Measurements from ENCODE around the gene CFAP99. TPM values are rescaled to one million over a fixed set of nuclear protein-coding genes. Genes with fewer than 3 reads are reported as not detected.

The CFAP99 gene
- total RNA-seq, 4 donors from 2014 or later: 0.21 to 0.46 TPM; not detected in 2

DNA sequence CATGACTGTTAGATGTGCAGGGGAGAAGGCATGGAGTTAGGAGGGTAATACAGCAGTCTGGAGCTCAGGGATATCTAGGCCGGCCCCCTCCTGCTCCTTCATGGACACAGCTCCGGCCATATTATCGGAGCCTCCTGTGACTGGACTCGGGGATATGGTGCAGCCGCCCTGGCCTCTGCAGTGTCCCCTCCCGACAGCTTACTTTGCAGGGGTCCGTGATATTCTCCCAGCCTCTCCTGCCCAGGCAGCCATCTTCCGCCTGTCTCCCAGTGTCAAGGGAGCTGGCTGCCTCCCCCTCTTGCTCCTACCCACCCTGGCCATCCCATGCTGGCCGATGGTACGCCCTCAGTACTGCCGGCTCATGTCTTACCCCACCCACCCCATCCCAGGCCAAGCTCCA lies 30.3 kb downstream of the CFAP99 start:
- TF ChIP-seq, protein P1, sequence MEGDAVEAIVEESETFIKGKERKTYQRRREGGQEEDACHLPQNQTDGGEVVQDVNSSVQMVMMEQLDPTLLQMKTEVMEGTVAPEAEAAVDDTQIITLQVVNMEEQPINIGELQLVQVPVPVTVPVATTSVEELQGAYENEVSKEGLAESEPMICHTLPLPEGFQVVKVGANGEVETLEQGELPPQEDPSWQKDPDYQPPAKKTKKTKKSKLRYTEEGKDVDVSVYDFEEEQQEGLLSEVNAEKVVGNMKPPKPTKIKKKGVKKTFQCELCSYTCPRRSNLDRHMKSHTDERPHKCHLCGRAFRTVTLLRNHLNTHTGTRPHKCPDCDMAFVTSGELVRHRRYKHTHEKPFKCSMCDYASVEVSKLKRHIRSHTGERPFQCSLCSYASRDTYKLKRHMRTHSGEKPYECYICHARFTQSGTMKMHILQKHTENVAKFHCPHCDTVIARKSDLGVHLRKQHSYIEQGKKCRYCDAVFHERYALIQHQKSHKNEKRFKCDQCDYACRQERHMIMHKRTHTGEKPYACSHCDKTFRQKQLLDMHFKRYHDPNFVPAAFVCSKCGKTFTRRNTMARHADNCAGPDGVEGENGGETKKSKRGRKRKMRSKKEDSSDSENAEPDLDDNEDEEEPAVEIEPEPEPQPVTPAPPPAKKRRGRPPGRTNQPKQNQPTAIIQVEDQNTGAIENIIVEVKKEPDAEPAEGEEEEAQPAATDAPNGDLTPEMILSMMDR (IDR thresholded peaks at IDR 0.05): no peak
- TF ChIP-seq POLR2A (IDR thresholded peaks at IDR 0.05): no peak
- Histone ChIP-seq H3K27me3 (no peaks in the 10 kb centered on the region), H3K4me3 (no peak overlapping the region), H3K9me3 (no peaks in the 10 kb centered on the region), H3K36me3 (no peaks in the 10 kb centered on the region), H3K4me1 (no peaks in the 10 kb centered on the region), H3K27ac (no peak overlapping the region)
- intact Hi-C loops (cut with DNase I; ENCODE audit: low total_unique reads): no loop called here
- no peak for DNase-seq

DNA sequence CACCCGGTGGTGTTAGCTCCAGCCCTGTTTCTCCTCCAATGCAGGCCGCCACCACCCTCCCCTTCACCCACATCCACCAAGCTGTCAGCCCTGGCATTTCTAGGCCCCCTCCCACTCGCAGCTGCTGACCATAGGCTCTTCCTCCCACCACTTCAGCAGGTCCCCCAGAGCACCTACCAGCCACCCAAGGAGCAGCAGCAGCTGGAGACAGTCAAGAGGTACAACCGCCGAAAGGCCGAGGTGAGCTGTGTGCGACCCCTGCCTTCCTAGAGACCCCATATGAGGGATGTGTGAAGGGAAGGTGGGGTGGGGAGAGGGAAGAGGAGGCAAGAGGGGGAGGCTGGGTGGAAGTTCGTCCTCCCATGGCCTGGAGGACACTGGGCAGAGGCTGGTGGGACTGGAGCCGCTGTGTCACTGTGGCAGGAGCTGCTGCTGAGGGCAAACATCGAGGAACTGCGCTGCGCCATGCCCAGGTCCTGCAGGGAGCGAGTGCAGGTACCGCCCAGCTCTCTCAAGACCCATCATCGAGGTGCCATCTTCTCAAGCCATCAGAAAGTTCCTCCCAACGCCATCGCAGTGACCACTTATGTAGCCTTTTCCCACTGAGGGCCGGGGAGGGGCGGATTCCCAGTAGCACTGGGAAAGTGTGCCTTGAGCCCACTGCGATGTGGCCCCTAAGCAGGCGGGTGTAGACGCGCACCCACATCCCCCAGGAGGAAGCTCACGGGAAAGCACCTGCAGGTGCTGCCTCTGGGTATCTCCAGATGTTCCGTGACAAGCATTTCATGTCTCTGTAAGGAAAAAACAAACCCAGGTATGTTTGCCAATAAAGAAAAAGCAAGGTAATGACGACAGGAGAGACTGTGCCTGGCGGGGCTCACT lies 31.0 kb downstream of the CFAP99 start:
- Histone ChIP-seq H3K27ac (no peak overlapping the region), H3K27me3 (no peaks in the 10 kb centered on the region), H3K4me1 (no peaks in the 10 kb centered on the region), H3K9me3 (no peaks in the 10 kb centered on the region), H3K4me3 (no peak overlapping the region), H3K36me3 (no peaks in the 10 kb centered on the region)
- no peak for DNase-seq
- intact Hi-C loops (cut with DNase I; ENCODE audit: low total_unique reads): no loop called here
- no peak for TF ChIP-seq POLR2A (IDR thresholded peaks at IDR 0.05)
- TF ChIP-seq, protein P1 (IDR thresholded peaks at IDR 0.05): no peak

DNA sequence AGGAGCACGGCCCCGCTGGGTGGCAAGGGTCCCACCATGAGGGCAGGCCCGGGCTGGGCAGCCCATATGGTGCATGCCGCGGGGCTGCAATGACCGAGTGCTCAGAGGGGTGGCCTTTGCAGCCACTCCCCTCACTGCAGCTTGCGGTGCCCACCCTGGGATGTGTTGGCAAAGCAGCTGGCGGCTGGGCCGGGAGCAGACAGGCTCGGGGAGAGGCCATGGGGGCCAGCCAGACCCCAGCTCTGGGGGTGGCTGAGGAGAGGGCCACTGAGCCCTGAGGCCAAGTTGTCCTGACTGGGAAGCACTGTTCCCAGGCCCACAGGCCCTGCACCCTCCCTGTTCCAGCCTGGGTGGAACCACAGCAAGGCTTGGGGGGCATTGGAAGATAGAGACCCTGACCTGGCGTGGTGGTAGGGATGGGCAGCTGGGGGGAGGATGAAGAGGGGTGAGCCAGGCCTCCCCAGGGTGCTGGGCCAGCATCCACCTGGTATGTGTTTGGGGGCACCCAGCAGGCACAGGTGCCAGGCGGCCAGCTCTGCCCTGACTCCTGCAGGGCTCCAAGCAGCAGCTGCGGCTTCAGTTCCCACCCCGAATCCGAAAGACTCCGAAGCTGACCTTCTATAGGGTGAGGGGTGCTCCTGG lies 31.8 kb downstream of the CFAP99 start:
- no peak for TF ChIP-seq POLR2A (IDR thresholded peaks at IDR 0.05)
- TF ChIP-seq, protein P1 (IDR thresholded peaks at IDR 0.05): no peak
- H3K9me3 ChIP-seq: no peaks in the 10 kb centered on the region
- H3K27ac ChIP-seq: no peak overlapping the region
- intact Hi-C loops (cut with DNase I; ENCODE audit: low total_unique reads): no loop called here
- H3K4me1 ChIP-seq: no peaks in the 10 kb centered on the region
- H3K27me3 ChIP-seq: no peaks in the 10 kb centered on the region
- no peak for DNase-seq
- no peaks in the 10 kb centered on the region for H3K36me3 ChIP-seq
- H3K4me3 ChIP-seq: no peak overlapping the region

DNA sequence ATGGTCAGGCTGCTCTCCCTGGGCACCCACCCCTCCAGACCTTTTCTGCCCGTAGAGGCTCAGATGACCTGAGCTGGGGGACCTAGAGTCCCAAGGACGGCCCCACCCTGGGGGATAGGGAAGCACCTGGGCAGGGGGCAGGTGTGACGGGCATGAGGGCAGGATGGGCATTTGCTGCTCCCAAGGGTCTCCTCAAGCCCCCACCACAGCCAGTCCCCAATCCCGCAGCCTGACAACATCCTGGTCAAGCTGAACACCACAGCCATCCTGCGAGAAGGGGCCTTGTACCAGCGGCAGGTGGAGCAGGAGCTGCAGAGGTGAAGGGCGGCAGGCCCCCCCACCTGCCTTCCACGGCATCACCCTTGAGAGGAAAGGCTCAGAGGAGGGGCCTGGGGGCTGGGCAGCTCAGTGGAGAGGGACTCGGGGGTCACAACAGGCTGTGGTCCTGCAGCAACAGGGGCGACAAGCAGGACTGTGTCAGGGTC lies 32.3 kb downstream of the CFAP99 start:
- TF ChIP-seq, protein P1 (IDR thresholded peaks at IDR 0.05): no peak
- TF ChIP-seq POLR2A (IDR thresholded peaks at IDR 0.05): no peak
- Histone ChIP-seq H3K4me1 (no peaks in the 10 kb centered on the region), H3K27ac (no peak overlapping the region), H3K9me3 (no peaks in the 10 kb centered on the region), H3K36me3 (no peaks in the 10 kb centered on the region), H3K27me3 (no peaks in the 10 kb centered on the region), H3K4me3 (no peak overlapping the region)
- intact Hi-C loops (cut with DNase I; ENCODE audit: low total_unique reads): no loop called here
- no peak for DNase-seq

All from uterus (tissue), 4 donors.